ENCODE measurements around the gene LAMC2. TPM values are rescaled to one million over a fixed set of nuclear protein-coding genes. Genes with fewer than 3 reads are reported as not detected.

LAMC2 gene
- total RNA-seq, 3 donors from 2014 or later, result 0.03 TPM; not detected in 2

GRCh38 chr1:183214021-183214970 is 28.2 kb downstream of the LAMC2 start:
- DNase-seq (no peak), ATAC-seq (no peak)
- Mint-ChIP-seq H3K4me3 (no peak overlapping the region), H3K4me1 (ENCODE audit: low read depth) (peaks cover 13% of the 10 kb centered on the region), H3K27me3 (ENCODE audit: low read depth) (peaks cover 10% of the 10 kb centered on the region), H3K9me3 (no peaks in the 10 kb centered on the region), H3K36me3 (ENCODE audit: insufficient read depth) (no peaks in the 10 kb centered on the region)

DNA sequence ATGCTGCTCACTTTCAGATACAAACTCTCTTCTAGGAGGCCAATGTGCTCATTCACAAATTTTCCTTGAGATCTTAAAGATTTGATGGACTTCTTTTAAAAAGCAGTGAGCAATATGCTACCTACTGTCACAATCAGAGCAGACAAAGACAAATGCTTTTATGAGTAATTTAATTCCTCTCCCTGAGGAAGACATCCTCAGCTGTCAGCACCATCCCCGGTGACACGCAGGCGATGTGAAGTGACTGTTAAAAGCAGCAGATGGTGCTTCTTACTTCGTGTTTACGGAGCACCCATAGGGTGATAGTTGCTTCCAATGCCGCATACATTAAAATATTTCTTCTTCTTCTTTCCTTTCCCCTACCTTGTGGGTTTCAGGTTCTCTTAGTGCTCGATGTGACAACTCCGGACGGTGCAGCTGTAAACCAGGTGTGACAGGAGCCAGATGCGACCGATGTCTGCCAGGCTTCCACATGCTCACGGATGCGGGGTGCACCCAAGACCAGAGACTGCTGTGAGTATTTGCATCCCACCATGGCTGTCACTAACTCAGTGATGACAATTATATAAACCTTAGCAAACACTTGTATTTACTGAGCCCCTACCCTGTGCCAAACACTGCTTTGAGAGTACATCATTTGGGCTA is 29.1 kb downstream of the LAMC2 start:
- peaks cover 10% of the 10 kb centered on the region for H3K27me3 Mint-ChIP-seq (ENCODE audit: low read depth)
- DNase-seq (no peak), ATAC-seq (no peak)
- H3K4me3 Mint-ChIP-seq, result no peak overlapping the region
- H3K9me3 Mint-ChIP-seq, result no peaks in the 10 kb centered on the region
- H3K36me3 Mint-ChIP-seq (ENCODE audit: insufficient read depth), result no peaks in the 10 kb centered on the region
- peaks cover 21% of the 10 kb centered on the region for H3K4me1 Mint-ChIP-seq (ENCODE audit: low read depth)

- Mint-ChIP-seq H3K9me3 (no peaks in the 10 kb centered on the region), H3K36me3 (ENCODE audit: insufficient read depth) (no peaks in the 10 kb centered on the region), H3K4me1 (ENCODE audit: low read depth) (peaks cover 21% of the 10 kb centered on the region), H3K4me3 (no peak overlapping the region), H3K27me3 (ENCODE audit: low read depth) (peaks cover 10% of the 10 kb centered on the region)
- DNase-seq, result no peak
- ATAC-seq, result no peak
Observed at GRCh38 chr1:183215936-183216335, 29.9 kb downstream of the LAMC2 start.

DNA sequence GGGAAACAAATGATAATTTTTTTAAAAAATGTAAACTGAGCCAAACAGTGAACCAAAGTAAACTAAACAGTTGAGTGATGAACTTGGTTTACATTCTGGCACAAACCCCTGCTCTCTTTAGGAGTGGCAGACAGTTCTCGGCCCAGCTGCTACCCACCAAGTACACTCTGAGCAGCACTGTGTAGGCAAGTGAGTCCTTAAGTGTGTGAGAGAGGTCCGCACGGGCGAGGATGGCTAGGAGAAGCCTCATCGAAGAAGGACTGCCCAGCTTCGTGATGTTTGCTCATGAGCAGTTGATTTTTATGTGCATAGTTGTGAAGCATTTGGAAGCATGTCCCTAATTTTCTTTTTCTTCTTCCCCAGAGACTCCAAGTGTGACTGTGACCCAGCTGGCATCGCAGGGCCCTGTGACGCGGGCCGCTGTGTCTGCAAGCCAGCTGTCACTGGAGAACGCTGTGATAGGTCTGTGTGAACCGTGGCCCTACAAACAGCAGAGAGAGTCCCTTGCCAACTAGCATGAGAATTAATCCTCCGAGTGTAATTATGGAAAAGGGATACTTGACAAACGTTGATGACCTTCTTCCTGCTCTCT is 32.1 kb downstream of the LAMC2 start:
- H3K4me3 Mint-ChIP-seq, result no peak overlapping the region
- peaks cover 21% of the 10 kb centered on the region for H3K4me1 Mint-ChIP-seq (ENCODE audit: low read depth)
- H3K27me3 Mint-ChIP-seq (ENCODE audit: low read depth), result peaks cover 4% of the 10 kb centered on the region
- ATAC-seq (no peak), DNase-seq (no peak)
- no peaks in the 10 kb centered on the region for H3K9me3 Mint-ChIP-seq
- H3K36me3 Mint-ChIP-seq (ENCODE audit: insufficient read depth), result no peaks in the 10 kb centered on the region

DNA sequence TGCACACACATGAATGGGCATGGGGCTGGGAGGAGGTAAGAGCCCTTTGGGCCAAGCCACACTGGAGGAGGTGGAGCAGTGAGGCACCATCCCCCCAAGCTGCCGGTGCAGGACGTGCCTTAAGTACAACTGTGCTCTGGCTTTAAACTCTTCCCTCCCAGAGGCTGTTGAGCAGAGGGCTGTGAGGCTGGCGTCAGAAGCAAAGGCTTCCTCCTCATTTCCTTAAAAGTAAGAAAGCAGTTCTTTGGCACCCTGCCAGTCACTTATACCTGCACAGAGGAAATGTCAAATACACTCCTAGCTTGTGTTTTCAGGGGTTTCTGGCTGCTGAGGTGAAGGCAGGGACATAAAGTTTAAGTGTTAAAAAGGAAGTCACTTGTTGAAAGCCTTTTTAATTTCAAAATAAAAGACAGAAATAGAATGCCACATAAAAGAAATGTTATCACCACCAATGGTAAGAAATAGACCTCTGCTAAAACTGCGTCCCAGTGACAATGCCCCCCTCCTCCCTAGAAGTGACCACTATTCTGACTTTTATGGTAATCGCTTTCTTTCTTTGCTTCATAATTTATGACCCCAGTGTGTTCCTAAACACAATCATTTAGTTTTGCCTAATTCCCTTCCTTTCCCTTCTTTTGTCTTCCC is 33.0 kb downstream of the LAMC2 start:
- Mint-ChIP-seq H3K9me3 (no peaks in the 10 kb centered on the region), H3K4me1 (ENCODE audit: low read depth) (peaks cover 21% of the 10 kb centered on the region), H3K27me3 (ENCODE audit: low read depth) (peaks cover 3% of the 10 kb centered on the region), H3K4me3 (no peak overlapping the region), H3K36me3 (ENCODE audit: insufficient read depth) (no peaks in the 10 kb centered on the region)
- DNase-seq (peak; percentile 36), ATAC-seq (peak; percentile 55 to 56)

- peaks cover 3% of the 10 kb centered on the region for H3K27me3 Mint-ChIP-seq (ENCODE audit: low read depth)
- ATAC-seq, result no peak
- H3K4me3 Mint-ChIP-seq, result no peak overlapping the region
- DNase-seq, result no peak
- H3K9me3 Mint-ChIP-seq, result no peaks in the 10 kb centered on the region
- no peaks in the 10 kb centered on the region for H3K36me3 Mint-ChIP-seq (ENCODE audit: insufficient read depth)
- H3K4me1 Mint-ChIP-seq (ENCODE audit: low read depth), result peaks cover 21% of the 10 kb centered on the region
Observed at GRCh38 chr1:183219616-183220009, 33.5 kb downstream of the LAMC2 start.

- Mint-ChIP-seq H3K4me1 (ENCODE audit: low read depth) (peaks cover 20% of the 10 kb centered on the region), H3K36me3 (ENCODE audit: insufficient read depth) (no peaks in the 10 kb centered on the region), H3K4me3 (no peak overlapping the region), H3K9me3 (no peaks in the 10 kb centered on the region), H3K27me3 (ENCODE audit: low read depth) (peaks cover 4% of the 10 kb centered on the region)
- ATAC-seq (no peak), DNase-seq (no peak)
Observed at GRCh38 chr1:183222909-183223308, 36.8 kb downstream of the LAMC2 start.

DNA sequence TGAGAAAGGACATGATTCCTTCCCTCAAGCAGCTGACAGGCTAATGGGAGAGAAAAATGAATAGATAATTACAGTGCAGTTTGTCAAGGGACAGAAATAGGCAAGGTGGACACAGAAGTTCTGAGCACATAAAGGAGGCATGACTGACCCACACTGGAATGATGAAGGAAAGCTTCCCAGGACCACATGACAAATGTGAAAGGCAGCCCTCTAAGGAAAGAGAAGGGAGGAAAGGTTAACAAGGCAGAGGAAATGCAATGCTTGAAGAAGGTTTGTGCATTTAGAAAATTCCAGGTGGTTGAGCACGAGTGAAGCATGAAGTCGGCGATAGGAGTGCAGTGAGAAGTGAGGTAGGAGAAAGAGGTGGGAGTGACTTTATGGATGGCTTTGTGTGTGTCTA is 37.4 kb downstream of the LAMC2 start:
- Mint-ChIP-seq H3K4me1 (ENCODE audit: low read depth) (peaks cover 17% of the 10 kb centered on the region), H3K4me3 (no peak overlapping the region), H3K9me3 (no peaks in the 10 kb centered on the region), H3K27me3 (ENCODE audit: low read depth) (peaks cover 4% of the 10 kb centered on the region), H3K36me3 (ENCODE audit: insufficient read depth) (no peaks in the 10 kb centered on the region)
- ATAC-seq, result no peak
- no peak for DNase-seq

DNA sequence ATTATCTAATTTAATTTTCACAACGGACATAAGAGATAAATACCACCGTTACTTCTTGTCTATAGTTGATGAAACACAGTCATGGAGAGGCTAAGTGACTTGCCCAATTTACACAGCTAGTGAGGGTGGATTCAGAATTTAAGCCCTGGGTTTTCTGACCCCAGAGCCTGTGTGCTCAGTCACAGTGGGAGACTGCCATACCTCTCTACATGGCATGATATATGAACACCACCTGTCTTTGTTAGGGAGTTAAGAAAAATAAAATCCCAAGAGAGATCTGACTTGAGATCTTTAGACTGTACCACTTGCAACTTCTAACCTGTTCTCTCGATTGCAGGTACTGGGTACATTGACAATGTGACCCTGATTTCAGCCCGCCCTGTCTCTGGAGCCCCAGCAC is 40.3 kb downstream of the LAMC2 start:
- no peak for DNase-seq
- Mint-ChIP-seq H3K27me3 (ENCODE audit: low read depth) (peaks cover 4% of the 10 kb centered on the region), H3K4me3 (no peak overlapping the region), H3K4me1 (ENCODE audit: low read depth) (no peaks in the 10 kb centered on the region), H3K36me3 (ENCODE audit: insufficient read depth) (no peaks in the 10 kb centered on the region), H3K9me3 (no peaks in the 10 kb centered on the region)
- ATAC-seq, result no peak

DNA sequence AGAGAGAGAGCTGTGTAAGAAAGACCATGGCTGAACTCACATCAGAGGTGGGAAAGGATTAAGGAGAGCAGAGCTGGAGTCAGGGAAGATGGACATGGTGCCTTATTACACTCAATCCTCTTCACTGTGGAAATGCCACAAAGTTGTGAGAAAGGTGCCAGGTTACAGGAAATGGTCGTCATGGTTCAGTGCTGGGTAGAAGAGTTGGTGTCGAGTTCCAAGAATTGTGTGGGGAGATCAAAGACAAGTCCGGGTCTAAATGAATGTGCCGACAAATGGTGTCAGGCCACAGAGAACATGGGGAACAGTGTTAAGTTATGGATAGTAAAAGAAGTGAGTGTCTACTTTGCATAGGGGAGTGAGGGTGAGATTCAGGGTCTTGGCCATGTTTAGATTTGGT is 40.9 kb downstream of the LAMC2 start:
- Mint-ChIP-seq H3K4me1 (ENCODE audit: low read depth) (no peaks in the 10 kb centered on the region), H3K27me3 (ENCODE audit: low read depth) (peaks cover 4% of the 10 kb centered on the region), H3K9me3 (no peaks in the 10 kb centered on the region), H3K4me3 (no peak overlapping the region), H3K36me3 (ENCODE audit: insufficient read depth) (no peaks in the 10 kb centered on the region)
- ATAC-seq (no peak), DNase-seq (no peak)

GRCh38 chr1:183227422-183228346 is 41.6 kb downstream of the LAMC2 start:
- H3K4me1 Mint-ChIP-seq (ENCODE audit: low read depth), result no peaks in the 10 kb centered on the region
- H3K27me3 Mint-ChIP-seq (ENCODE audit: low read depth), result peaks cover 4% of the 10 kb centered on the region
- no peaks in the 10 kb centered on the region for H3K9me3 Mint-ChIP-seq
- ATAC-seq (peak in 1 of 2 donors; percentile 37), DNase-seq (no peak)
- H3K36me3 Mint-ChIP-seq (ENCODE audit: insufficient read depth), result no peaks in the 10 kb centered on the region
- H3K4me3 Mint-ChIP-seq, result no peak overlapping the region

- peak in 1 of 2 donors; percentile 27 for ATAC-seq
- no peak for DNase-seq
- no peaks in the 10 kb centered on the region for H3K9me3 Mint-ChIP-seq
- H3K4me1 Mint-ChIP-seq (ENCODE audit: low read depth), result no peaks in the 10 kb centered on the region
- no peak overlapping the region for H3K4me3 Mint-ChIP-seq
- H3K36me3 Mint-ChIP-seq (ENCODE audit: insufficient read depth), result no peaks in the 10 kb centered on the region
- peaks cover 4% of the 10 kb centered on the region for H3K27me3 Mint-ChIP-seq (ENCODE audit: low read depth)
Observed at GRCh38 chr1:183228347-183229220, 42.5 kb downstream of the LAMC2 start.

DNA sequence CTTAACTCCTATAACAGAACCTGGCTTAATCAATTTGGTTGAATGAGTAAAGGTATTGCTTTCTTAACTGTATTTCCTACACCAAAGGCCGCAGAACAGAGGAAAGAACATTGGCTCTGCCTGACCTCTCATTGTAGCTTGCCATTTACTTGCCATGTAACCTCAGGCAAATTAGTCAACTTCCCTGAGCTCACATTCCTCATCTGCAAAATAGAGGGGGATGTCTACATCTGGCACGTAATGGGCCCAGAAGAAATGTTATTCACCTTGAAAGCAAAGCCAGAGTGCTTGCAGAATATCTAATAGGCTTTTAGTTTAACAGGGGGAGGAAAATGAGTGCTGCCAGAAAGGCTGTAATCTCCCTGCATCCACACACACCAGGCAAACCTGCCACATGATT is 44.3 kb downstream of the LAMC2 start:
- Mint-ChIP-seq H3K36me3 (ENCODE audit: insufficient read depth) (no peaks in the 10 kb centered on the region), H3K27me3 (ENCODE audit: low read depth) (peaks cover 4% of the 10 kb centered on the region), H3K4me3 (no peak overlapping the region), H3K4me1 (ENCODE audit: low read depth) (no peaks in the 10 kb centered on the region), H3K9me3 (no peaks in the 10 kb centered on the region)
- ATAC-seq (no peak), DNase-seq (no peak)
